H1 (cell line): ENCODE results near the gene MIER2. TPM values are rescaled to one million over a fixed set of nuclear protein-coding genes. Genes with fewer than 3 reads are reported as not detected.

Experiments
- CBX8 ChIP-seq: fragments of 300-800, 300-1000 bp; sonication (generic); IDR thresholded peaks from 2 replicates; pipeline ENCODE4 v1.7.1; 2016; ENCODE audit warnings: low read depth, low read length, borderline replicate concordance
- CEBPB ChIP-seq: IDR thresholded peaks from 2 replicates; pipeline ENCODE4 v1.6.1; 2012; ENCODE audit warnings: low read depth, low read length
- NANOG ChIP-seq: IDR thresholded peaks from 2 replicates; pipeline ENCODE4 v1.6.1; 2011; ENCODE audit warnings: low read length, low read depth, mild to moderate bottlenecking, inconsistent platforms; ENCODE audit not compliant: insufficient read depth, poor library complexity, severe bottlenecking
- SP2 ChIP-seq: IDR thresholded peaks from 2 replicates; pipeline ENCODE4 v1.6.1; 2012; ENCODE audit warnings: mild to moderate bottlenecking, low read length, inconsistent platforms
- YY1 ChIP-seq: IDR thresholded peaks from 2 replicates; pipeline ENCODE4 v1.6.1; 2011; ENCODE audit warnings: low read depth, mild to moderate bottlenecking, low read length
- polyA plus RNA-seq, 7 experiments: library from polyadenylated mRNA; depleted of rRNA in 3 of 7; stranded (reverse) in 5 of 7; unstranded in 2 of 7; fragments of >200 nt in 5 of 7; fragments of 200-250 nt in 2 of 7; gene quantifications; 1 replicate in 5 of 7; 2 replicates in 1 of 7; 4 replicates in 1 of 7; pipeline versions ENCODE4 v1.2.1 to v1.2.3, GENCODE V29; 2011 to 2013; ENCODE audit warnings: missing spikeins in 2 of 7, mixed read lengths in 2 of 7
- total RNA-seq: library from RNA; stranded (reverse); fragmentation: NEBNext Ultra II Directional; extraction: Animal tissue kit (Norgen Biotek cat#: 25700); gene quantifications from 2 replicates; pipeline ENCODE4 v1.2.1, GENCODE V29; 2021
- TF ChIP-seq, protein P1 (sequence below): fragments of 300-600 bp; sonication (generic); IDR thresholded peaks from 2 replicates; pipeline ENCODE4 v1.7.1; 2012; ENCODE audit warnings: low read length, moderate library complexity, mild to moderate bottlenecking, inconsistent platforms; ENCODE audit not compliant: insufficient replicate concordance

Gene MIER2
- total and polyA plus RNA-seq, 2 of the 8 experiments (the other 6 are each of a cell fraction or from before 2014, with no cell fraction given), result 30.3 to 48.3 TPM

DNA sequence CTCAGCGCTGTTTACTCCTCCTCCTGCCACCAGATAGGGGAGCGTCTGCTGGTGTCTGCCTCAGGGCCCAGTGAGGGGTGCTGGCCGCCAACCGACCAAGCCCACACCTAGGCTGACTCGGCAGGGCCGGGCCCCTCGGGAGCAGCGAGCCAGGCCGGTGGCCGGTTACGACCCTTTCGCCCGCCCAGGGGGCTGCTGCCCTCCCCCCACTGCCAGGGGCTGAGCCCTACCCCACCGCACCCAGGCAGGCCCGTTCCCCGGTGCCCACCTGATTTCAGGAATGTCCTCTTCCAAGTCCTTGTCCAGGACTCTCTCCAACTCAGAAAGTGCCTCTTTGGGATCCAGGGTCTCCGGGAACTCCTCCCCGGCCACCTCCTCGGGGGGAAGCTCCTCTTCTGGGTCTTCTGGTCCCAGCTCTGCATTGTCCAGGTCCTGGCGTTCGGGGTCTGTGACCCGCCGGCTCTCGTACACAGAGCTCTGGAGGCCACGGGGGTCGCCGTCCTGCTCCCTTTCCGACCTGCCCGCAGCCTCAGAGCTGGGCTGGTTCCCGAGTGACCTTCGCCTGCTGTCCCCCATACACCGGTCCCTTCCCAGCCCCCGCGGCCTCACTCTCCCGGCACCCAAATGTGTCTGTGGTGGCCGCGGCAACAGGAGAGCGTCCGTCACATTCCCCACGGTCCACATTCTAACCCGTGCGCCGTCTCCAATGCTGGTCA, 31.0 kb upstream of the MIER2 start (continued):
- TF ChIP-seq, protein P1, sequence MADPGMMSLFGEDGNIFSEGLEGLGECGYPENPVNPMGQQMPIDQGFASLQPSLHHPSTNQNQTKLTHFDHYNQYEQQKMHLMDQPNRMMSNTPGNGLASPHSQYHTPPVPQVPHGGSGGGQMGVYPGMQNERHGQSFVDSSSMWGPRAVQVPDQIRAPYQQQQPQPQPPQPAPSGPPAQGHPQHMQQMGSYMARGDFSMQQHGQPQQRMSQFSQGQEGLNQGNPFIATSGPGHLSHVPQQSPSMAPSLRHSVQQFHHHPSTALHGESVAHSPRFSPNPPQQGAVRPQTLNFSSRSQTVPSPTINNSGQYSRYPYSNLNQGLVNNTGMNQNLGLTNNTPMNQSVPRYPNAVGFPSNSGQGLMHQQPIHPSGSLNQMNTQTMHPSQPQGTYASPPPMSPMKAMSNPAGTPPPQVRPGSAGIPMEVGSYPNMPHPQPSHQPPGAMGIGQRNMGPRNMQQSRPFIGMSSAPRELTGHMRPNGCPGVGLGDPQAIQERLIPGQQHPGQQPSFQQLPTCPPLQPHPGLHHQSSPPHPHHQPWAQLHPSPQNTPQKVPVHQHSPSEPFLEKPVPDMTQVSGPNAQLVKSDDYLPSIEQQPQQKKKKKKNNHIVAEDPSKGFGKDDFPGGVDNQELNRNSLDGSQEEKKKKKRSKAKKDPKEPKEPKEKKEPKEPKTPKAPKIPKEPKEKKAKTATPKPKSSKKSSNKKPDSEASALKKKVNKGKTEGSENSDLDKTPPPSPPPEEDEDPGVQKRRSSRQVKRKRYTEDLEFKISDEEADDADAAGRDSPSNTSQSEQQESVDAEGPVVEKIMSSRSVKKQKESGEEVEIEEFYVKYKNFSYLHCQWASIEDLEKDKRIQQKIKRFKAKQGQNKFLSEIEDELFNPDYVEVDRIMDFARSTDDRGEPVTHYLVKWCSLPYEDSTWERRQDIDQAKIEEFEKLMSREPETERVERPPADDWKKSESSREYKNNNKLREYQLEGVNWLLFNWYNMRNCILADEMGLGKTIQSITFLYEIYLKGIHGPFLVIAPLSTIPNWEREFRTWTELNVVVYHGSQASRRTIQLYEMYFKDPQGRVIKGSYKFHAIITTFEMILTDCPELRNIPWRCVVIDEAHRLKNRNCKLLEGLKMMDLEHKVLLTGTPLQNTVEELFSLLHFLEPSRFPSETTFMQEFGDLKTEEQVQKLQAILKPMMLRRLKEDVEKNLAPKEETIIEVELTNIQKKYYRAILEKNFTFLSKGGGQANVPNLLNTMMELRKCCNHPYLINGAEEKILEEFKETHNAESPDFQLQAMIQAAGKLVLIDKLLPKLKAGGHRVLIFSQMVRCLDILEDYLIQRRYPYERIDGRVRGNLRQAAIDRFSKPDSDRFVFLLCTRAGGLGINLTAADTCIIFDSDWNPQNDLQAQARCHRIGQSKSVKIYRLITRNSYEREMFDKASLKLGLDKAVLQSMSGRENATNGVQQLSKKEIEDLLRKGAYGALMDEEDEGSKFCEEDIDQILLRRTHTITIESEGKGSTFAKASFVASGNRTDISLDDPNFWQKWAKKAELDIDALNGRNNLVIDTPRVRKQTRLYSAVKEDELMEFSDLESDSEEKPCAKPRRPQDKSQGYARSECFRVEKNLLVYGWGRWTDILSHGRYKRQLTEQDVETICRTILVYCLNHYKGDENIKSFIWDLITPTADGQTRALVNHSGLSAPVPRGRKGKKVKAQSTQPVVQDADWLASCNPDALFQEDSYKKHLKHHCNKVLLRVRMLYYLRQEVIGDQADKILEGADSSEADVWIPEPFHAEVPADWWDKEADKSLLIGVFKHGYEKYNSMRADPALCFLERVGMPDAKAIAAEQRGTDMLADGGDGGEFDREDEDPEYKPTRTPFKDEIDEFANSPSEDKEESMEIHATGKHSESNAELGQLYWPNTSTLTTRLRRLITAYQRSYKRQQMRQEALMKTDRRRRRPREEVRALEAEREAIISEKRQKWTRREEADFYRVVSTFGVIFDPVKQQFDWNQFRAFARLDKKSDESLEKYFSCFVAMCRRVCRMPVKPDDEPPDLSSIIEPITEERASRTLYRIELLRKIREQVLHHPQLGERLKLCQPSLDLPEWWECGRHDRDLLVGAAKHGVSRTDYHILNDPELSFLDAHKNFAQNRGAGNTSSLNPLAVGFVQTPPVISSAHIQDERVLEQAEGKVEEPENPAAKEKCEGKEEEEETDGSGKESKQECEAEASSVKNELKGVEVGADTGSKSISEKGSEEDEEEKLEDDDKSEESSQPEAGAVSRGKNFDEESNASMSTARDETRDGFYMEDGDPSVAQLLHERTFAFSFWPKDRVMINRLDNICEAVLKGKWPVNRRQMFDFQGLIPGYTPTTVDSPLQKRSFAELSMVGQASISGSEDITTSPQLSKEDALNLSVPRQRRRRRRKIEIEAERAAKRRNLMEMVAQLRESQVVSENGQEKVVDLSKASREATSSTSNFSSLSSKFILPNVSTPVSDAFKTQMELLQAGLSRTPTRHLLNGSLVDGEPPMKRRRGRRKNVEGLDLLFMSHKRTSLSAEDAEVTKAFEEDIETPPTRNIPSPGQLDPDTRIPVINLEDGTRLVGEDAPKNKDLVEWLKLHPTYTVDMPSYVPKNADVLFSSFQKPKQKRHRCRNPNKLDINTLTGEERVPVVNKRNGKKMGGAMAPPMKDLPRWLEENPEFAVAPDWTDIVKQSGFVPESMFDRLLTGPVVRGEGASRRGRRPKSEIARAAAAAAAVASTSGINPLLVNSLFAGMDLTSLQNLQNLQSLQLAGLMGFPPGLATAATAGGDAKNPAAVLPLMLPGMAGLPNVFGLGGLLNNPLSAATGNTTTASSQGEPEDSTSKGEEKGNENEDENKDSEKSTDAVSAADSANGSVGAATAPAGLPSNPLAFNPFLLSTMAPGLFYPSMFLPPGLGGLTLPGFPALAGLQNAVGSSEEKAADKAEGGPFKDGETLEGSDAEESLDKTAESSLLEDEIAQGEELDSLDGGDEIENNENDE, result no peak
- no peak for TF ChIP-seq CBX8
- no peak for TF ChIP-seq NANOG
- TF ChIP-seq CEBPB, result no peak
- no peak for TF ChIP-seq SP2
- no peak for TF ChIP-seq YY1
